Fibroblast of upper back skin (primary cell): Measurements from ENCODE around the gene AKAP13.
A peak's percentile ranks its signal among the peaks of the same experiment; 100 is the strongest.

Experiments used
- DNase-seq: peaks from one replicate; pipeline ENCODE4 v3.0.0-alpha.2; 2013

The AKAP13 gene

DNA sequence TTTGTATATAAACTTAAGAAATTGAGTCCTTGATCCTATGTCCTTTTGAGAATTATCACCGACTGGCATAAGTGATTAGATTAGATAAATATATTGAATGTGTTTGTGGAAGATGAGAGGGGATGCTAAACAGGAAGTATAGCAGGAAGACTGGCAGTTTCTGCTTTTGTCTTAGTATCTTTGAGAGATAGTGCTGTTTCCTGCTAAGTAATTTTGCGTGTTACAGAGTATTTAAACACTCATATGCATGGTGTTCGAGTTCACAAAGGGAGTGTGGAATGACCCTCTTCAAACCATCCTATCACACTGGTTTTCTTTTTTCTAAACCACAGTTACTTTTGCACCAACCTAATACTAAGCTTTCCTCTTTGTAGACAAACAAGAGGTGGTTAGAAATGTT, 308.3 kb downstream of the AKAP13 start:
- no peak for DNase-seq

- DNase-seq = no peak
These were observed 309.3 kb downstream of the AKAP13 start for GRCh38 chr15:85689729-85690128.

DNA sequence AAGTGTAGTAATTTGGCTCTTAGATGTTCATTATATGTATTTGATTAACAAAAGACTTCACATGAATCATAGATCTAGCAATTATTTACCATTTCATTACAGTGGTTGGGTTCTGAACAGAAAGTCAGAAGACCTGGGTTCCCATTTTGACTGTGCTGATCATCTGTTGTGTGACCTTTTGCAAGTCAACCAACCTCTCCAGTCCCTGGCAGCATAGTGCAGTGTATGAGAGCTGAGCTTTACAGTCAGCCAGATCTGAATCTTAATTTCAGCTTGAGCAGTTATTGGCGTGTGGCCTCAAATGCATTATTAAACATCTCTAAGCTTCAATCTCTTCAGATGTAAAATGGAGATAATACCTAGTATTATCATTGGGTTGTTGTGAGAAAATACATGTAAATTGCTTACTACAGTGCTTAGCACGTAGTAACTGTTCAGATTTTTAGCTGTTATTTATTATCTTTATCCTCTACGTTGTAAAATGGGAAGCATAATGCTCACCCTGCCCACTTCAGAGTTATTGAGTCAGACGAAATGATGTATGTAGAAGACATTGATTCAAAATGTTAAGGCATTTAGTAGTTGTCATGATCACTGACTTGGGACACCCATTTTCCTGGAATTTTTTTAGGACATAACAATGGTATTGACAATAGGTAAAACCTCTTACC, 310.3 kb downstream of the AKAP13 start:
- DNase-seq = no peak

DNA sequence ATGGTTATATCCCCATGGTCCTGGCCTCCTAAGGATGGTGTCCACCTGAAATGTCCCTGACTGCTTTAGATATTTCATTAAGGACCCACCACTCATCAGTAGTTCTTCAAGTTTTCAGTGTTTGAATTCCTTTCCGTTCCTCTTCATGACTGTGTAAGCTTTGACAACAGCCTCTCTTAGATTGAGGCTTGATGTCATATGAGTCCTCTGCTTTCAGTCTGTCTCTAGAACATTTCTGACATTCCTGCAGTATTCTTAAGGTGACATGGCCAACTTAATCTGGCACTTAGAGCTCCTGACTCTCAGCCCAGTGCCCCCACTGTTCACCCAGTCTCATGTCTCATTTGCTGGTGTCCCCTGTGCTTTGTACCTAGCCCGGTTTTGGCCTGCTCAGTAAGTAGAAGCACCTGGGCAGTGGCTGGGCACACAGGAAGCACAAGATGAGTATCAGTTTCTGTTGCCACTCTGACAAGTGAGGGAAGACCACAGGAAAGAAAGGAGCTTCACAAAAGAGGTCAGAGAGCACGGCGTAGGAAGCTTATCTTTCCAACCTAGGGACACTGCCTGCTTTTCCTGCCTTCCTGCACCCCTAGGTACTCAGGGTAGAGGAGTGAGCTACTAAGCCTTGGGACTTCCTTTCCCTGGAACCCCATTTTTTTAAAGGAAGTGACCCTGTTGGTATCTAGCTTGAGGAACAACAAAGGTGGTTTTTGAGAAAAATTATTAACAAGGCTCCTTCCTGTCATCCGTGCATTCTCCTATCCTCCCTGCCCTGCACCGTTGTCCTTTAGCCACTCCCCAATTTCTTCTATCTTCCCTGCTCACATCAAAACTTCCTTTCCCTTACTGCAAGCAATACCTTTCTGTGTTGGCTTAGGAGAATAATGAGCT, 311.2 kb downstream of the AKAP13 start:
- DNase-seq = no peak

DNA sequence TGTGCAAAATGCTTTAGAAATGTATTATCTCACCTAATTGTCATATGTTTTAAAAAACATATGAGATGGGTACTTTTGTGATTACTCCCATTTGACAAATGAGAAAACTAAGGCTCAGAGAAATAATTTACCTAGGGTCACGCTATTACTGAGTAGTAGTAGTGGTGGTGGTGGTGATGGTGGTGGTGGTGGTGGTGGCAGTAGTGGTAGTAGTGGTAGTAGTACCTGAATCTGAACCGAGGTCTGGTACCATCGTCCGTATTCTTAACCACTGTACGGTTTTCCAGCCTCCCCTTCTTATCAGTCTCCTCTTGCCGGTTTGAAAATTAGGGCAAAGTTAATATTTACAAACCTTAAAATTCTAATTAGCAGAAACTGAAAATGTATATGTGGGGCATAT, 311.9 kb downstream of the AKAP13 start:
- no peak for DNase-seq

DNA sequence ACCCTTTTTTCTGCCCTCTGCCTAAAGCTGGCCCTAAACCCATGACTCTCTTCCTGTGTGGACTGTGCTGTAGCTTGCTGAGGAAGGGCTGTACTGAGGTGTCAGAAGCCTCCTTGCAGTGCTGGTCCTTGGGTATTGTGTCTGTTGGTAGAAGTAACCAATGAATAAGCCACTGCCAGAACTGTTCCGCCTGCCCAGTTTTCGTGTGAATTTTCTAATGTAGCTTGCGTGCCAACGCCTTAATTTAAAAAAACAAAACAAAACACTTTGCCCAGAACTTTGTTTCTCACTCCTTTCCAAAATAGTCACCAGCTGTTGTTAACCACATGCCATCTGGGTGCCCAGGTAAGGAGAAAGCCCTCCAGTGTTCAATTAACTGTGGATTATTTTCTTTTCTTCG, 312.5 kb downstream of the AKAP13 start:
- no peak for DNase-seq

- DNase-seq = no peak
These were observed 312.9 kb downstream of the AKAP13 start for GRCh38 chr15:85693277-85693676.

DNA sequence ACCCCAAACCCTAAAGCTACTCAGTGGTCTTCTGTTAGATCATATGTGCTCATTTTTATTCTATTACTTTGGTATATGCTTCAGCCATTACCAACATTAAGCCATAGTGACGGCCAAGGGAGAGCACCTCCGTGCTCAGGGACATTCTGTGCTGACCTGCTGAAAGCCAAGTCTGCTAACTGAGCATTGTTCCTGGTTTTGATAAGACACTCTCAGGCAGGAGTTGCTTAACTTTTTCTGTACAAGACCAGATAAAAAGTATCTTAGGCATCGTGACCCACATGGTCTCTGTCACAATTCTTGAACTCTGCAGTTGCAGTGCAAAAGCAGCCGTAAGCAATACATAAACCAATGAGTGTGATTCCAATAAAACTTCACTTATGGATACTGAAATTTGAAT, 313.7 kb downstream of the AKAP13 start:
- no peak for DNase-seq

GRCh38 chr15:85700767-85701166, 320.4 kb downstream of the AKAP13 start:
- DNase-seq = no peak

GRCh38 chr15:85702321-85703101, 322.1 kb downstream of the AKAP13 start:
- peak; percentile 30 for DNase-seq

DNA sequence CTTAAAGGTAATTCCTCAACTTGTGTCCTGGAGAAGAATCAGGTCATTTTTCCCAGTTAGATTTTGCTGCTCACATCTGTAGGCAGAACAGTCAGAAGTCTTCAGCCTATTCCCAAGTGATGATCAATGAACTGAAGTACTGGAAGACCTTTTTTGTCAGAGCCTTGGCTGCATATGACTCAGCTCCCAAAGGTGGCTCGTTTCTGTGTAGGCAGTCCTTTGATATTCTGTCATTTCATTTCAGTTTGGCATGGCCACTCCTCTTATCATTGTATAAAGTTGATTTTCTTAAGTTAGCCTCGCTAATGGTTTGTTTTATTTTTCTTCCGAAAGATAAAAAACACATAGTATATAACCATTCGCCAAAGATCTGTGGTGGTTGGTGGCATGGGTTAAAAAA, 323.7 kb downstream of the AKAP13 start:
- DNase-seq = no peak

- DNase-seq = no peak
These were observed 324.5 kb downstream of the AKAP13 start for GRCh38 chr15:85704720-85705429.

- DNase-seq = peak; percentile 30
These were observed 326.5 kb downstream of the AKAP13 start for GRCh38 chr15:85706779-85707518.

DNA sequence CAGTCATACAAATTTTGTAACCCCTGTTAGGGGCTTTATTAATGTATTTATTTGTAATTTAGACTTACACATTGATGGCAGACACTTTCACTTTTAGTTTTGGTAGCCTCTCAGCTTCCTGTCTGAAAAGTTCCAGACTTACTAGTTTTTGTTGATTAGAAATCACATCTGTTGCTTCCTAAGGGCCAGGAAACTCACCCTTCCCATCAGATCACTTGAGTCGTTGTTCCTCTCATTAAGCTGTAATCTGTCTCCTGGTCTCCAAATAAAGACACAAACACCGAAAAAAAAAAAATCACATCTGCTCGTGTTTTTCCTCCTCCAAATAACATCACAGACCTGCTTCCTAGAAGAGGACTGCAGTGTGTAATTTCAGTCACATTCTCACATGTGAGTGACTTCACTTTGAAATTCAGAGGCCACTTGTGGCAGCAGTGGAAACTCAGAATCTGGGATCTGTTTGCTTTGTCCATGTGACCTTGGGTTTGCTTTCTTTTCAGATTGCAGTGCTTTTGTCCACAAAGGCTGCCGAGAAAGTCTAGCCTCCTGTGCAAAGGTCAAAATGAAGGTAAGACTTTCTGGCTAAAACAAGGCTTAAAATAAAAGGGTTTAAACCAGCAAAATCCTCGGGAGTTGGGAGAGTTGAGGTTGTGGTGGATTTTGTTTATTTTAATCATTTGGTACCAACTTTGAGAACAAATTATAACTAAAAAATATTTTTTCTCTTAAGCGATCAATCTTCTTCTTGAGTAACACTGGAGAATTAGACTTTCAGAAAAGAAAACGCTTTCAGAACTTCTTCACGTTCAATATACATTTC, 327.3 kb downstream of the AKAP13 start:
- no peak for DNase-seq

DNA sequence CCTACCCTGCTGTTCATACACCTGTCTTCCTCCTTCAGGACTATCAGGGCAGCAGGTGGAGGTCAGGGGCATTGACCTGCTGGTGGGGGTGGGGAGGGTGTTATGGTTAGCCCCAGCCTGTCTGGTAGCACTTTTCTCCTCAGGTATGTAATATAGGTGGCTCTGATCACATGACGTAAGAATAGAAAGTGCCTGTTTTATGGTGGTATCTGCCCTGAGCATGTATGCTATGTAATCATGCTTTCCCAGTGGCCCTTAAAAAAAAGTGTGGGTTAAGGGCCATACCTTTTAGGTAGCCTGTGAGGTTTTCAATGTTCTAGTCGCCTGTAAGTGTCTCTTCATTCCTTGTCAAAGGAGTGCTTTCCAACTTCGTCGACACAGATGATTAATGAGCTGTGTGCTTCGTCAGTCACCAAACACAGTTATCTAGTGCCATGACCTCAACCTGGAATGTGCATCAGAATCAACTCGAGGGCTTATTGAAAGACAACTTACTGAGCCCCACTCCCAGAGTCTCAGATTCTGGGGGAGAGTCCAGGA, 328.1 kb downstream of the AKAP13 start:
- no peak for DNase-seq

DNA sequence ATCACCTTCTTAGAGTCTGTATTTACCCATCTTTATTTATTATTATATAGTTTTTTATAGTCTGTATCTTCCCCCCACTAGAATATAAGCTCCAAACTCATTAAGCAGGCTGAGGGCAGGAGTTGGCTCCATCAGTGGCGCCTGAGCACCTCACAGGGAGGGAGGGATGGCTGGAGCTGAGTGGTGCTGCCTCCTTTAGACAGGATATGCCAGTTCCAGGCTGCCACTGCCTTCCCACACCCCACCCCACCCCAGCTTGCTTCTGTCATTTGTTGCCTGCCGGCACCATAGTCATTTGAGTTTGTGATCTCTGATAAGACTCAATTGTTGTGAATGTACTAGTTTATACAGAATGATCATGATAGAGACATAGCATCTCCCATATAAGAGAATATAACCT, 328.8 kb downstream of the AKAP13 start:
- no peak for DNase-seq

GRCh38 chr15:85710340-85710842, 330.0 kb downstream of the AKAP13 start:
- DNase-seq = no peak

GRCh38 chr15:85711580-85712192, 331.3 kb downstream of the AKAP13 start:
- DNase-seq = no peak

GRCh38 chr15:85716261-85716660, 335.9 kb downstream of the AKAP13 start:
- no peak for DNase-seq

- DNase-seq = no peak
These were observed 336.8 kb downstream of the AKAP13 start for GRCh38 chr15:85717212-85717611.
